ENCODE measurements around the gene OBI1.
"Not testable (repeated sequence)": the region's sequence is repeated elsewhere in the genome, so short reads cannot be mapped to it uniquely, and the experiment has no call there.

OBI1 gene

DNA sequence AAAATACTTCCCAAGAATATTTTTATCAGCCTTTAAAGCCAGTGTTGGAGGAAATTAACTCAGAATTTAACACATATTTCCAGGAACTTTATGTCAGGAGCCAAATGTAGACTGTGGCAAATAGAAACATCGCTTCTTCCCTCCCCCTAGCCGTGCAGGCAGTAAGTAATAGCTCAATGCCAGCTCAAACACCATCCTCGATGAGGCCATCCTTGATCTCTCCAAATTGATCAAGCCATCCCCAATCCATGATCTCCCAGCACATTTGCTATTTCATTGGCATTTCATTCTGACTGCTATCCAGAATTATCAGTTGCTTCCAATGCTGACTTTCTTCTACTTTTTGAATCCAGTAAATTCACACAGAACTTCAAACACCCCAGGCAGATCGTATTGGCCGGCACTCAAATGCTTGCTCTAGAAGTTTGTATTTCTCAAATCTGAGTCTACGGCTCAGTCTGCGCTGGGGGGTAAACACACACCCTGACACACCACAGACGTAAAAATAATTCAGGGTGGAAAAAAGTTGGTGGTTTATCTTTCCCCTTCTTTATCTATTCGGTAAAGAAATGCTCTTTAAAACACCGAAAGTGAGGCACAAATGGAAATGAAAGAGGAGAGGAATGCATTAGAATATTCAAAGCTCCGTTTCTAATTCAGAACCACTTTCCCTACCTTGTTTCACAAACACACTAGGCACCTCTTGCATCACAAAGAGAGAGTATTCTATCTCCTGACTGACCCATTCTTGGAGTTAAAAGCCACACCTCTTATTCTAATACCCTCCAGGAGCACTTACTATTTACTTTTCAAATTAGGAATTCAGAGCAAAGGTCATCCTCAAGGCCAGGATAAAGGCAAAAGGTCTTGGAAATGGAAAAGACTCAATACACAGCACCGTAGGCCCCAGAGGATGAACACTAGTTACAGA, 991 bp downstream of the OBI1 start:
- Mint-ChIP-seq H3K4me1 (peaks cover 45% of the 10 kb centered on the region), H3K9me3 (no peaks in the 10 kb centered on the region), H3K27ac (peak overlapping the region; percentile 63), H3K4me3 (peak overlapping the region; percentile 98), H3K36me3 (peaks cover 11% of the 10 kb centered on the region), H3K27me3 (no peaks in the 10 kb centered on the region)

DNA sequence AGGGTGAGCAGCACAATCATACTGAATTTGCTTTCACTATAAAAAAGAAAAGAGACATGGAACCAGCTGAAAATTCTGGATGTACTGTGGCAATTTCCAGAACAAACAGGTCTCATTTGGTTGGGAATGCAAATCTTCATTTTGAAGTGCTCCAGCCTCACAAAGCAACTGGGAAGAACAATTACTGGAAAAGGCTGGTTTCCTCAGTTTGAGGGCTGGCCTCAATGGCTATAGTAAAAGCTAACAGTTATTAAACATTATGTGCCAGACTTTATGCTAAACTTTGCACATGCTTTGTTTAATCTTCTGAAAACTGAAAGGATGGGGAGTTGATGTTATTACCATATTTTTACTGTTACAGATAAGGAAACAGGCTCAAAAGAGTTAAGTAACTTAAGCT, 3.0 kb downstream of the OBI1 start:
- H3K36me3 Mint-ChIP-seq, result peaks cover 13% of the 10 kb centered on the region
- H3K4me1 Mint-ChIP-seq, result peaks cover 45% of the 10 kb centered on the region
- H3K27me3 Mint-ChIP-seq, result no peaks in the 10 kb centered on the region
- peak overlapping the region; percentile 5 for H3K4me3 Mint-ChIP-seq
- no peaks in the 10 kb centered on the region for H3K9me3 Mint-ChIP-seq
- no peak overlapping the region for H3K27ac Mint-ChIP-seq

DNA sequence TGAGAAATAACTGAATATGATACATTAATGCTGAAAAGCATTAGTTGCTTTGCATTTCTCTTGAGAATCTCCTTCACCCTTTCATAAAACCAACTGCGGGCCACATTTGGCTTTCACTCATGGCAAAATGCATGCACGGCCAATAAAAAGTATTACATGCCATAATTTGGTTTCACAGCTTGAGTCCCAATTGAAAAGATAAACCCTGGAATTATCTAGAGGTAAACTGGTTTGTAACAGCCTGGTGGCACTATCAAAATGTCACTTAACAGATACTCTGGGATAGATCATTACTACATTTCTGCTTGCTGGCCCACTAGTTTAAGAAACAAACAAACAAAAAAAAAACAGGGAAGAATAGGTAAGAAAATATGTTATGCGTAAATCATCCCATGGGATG, 3.9 kb downstream of the OBI1 start:
- no peaks in the 10 kb centered on the region for H3K9me3 Mint-ChIP-seq
- H3K27ac Mint-ChIP-seq, result no peak overlapping the region
- H3K36me3 Mint-ChIP-seq, result peaks cover 13% of the 10 kb centered on the region
- no peaks in the 10 kb centered on the region for H3K27me3 Mint-ChIP-seq
- no peak overlapping the region for H3K4me3 Mint-ChIP-seq
- H3K4me1 Mint-ChIP-seq, result peaks cover 45% of the 10 kb centered on the region

DNA sequence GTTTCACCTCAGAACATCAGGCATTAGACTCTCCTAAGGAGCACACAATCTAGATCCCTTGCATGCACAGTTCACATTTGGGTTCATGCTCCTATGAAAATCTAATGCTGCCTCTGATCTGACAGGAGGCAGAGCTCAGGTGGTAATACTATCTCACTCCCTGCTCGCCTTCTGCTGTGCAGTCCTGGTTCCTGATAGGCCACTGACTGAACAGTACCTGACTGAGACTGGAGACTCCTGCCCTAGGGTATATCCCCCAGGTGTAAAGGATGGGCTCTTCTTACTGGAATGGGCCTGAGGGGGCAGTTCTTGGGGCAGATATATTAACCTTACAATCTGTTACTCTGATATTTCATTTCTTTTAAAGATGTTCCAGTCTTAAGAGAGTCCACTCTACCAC, 6.3 kb downstream of the OBI1 start:
- Mint-ChIP-seq H3K36me3 (peaks cover 13% of the 10 kb centered on the region), H3K27me3 (no peaks in the 10 kb centered on the region), H3K4me3 (no peak overlapping the region), H3K9me3 (no peaks in the 10 kb centered on the region), H3K27ac (no peak overlapping the region), H3K4me1 (peaks cover 28% of the 10 kb centered on the region)

DNA sequence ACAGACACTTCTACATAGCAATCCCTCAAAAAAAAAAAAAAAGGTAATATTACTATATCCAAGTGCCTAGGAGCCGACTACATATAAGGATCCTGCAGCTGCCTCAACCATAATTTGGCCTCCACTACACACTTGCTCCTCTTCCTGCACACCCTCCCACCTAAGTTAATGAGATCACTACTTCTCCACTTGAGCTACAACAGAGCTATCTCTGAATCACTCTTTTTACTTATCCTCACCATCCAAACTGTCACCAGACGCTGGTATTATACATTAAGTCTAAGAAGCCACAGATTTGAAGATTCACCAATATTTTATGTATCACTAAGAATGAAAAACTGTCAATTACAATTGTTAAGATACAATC, 8.3 kb downstream of the OBI1 start:
- H3K36me3 Mint-ChIP-seq, result peaks cover 10% of the 10 kb centered on the region
- no peak overlapping the region for H3K27ac Mint-ChIP-seq
- H3K27me3 Mint-ChIP-seq, result no peaks in the 10 kb centered on the region
- H3K4me3 Mint-ChIP-seq, result no peak overlapping the region
- H3K4me1 Mint-ChIP-seq, result peaks cover 30% of the 10 kb centered on the region
- H3K9me3 Mint-ChIP-seq, result no peaks in the 10 kb centered on the region

DNA sequence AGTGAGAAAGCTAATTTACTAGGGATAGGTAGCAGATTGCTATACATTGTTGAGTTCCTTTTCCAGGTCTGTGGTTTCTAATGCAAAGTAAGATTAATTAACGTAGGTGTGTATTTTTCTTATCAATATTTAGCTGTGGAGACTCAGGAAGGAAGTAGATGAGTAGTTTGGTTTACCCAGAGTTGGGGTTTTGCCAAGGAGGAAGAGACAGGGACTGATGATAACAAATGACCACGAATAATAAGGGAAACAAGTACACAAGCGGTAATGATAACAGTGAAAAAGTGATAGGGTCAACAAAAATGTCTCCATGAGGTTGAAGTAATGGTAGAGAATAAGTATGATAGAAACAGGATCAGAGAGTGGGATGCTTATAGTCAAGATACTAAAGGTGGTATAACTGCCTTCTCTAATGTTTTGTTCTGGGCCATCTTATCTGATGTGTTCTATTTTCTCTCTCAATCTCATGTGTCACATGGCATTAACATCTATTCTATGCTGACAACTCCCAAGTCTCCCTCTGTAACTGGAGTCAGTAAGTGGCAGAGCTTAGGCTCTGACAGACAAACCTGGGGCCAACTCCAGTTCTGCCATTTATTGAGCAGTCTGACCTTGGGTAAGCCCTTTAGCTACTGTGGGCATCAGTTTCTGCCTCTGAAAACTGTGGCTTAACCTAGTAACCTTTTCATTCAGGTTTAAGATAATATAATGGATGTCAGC, 8.8 kb downstream of the OBI1 start:
- H3K4me1 Mint-ChIP-seq, result peaks cover 25% of the 10 kb centered on the region
- no peaks in the 10 kb centered on the region for H3K9me3 Mint-ChIP-seq
- no peak overlapping the region for H3K4me3 Mint-ChIP-seq
- H3K27me3 Mint-ChIP-seq, result no peaks in the 10 kb centered on the region
- H3K27ac Mint-ChIP-seq, result no peak overlapping the region
- peaks cover 6% of the 10 kb centered on the region for H3K36me3 Mint-ChIP-seq

DNA sequence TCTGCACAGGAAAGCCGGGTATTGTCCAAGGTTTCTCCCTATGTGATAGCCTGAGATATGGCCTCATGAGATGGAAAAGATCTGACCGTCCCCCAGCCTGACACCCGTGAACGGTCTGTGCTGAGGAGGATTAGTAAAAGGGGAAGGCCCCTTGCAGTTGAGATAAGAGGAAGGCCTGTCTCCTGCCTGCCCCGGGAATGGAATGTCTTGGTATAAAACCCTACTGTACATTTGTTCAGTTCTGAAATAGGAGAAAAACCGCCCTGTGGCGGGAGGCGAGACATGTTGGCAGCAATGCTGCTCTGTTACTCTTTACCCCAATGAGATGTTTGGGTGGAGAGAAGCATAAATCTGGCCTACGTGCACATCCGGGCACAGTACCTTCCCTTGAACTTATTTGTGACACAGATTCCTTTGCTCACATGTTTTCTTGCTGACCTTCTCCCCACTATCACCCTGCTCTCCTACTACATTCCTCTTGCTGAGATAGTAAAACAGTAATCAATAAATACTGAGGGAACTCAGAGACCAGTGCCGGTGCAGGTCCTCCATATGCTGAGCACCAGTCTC, 11.8 kb downstream of the OBI1 start:
- peaks cover 19% of the 10 kb centered on the region for H3K4me1 Mint-ChIP-seq
- H3K36me3 Mint-ChIP-seq, H3K27ac Mint-ChIP-seq, H3K9me3 Mint-ChIP-seq, H3K27me3 Mint-ChIP-seq, H3K4me3 Mint-ChIP-seq: not testable (repeated sequence)

DNA sequence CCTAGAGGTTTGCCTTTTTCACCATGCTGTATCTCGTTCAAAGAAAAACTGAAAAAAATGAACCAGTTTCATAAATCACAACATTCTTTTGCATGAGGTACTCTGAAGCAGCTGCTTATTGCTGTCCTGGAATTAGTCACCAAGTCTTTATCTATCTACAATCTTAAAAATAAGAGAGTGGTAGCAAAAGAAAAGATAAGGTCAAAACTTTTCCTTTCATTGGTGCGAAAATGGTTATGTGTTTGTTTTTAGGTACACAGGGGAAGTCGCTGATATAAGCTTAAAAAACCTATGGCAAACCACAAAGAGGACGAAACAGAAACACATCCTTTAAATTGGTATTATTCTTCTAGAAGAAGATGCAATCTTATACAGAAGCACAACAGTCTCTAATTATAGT, 20.7 kb downstream of the OBI1 start:
- peaks cover 51% of the 10 kb centered on the region for H3K36me3 Mint-ChIP-seq
- no peaks in the 10 kb centered on the region for H3K9me3 Mint-ChIP-seq
- H3K4me1 Mint-ChIP-seq, result peaks cover 4% of the 10 kb centered on the region
- H3K27me3 Mint-ChIP-seq, result no peaks in the 10 kb centered on the region
- H3K4me3 Mint-ChIP-seq, result no peak overlapping the region
- H3K27ac Mint-ChIP-seq, result no peak overlapping the region

DNA sequence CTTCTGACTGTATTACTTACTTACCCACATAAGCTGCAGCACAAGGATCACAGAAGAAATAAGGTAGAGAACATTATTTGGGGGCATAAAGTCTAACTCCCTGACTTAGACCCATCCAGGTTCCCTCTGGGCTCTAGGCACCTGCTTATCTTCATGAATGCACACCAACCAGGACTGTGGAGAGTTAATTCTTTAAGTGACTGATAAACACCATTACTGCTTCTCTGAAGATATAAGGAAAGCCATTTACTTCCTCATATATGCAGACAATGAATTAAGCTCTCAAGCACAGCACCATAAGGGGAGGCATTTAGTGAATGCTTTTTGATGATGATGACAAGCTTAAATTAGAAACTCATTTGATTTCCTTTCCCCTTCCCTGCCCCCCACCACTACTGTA, 22.5 kb downstream of the OBI1 start:
- H3K4me1 Mint-ChIP-seq, result peaks cover 4% of the 10 kb centered on the region
- no peaks in the 10 kb centered on the region for H3K9me3 Mint-ChIP-seq
- H3K27ac Mint-ChIP-seq, result no peak overlapping the region
- no peaks in the 10 kb centered on the region for H3K27me3 Mint-ChIP-seq
- no peak overlapping the region for H3K4me3 Mint-ChIP-seq
- H3K36me3 Mint-ChIP-seq, result peaks cover 57% of the 10 kb centered on the region

DNA sequence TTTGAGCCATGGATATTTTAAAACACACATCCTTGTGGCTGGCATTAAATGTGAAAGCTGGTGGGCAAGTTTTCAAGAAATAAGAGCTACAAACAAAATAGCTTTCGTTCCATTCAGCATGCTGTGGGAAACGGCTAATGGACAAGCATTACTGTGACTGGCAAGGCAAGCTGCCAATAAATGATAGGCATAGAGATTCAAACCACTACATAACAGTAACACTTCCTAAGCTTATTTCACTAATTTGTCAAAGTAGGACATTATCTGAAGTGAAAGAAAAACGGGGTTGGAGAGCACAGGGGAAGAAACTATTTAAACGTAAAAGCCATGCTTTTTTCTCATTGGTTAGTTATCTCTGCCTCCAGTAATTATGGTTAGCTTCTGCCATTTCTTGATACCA, 26.0 kb downstream of the OBI1 start:
- Mint-ChIP-seq H3K27ac (no peak overlapping the region), H3K27me3 (no peaks in the 10 kb centered on the region), H3K4me1 (peaks cover 4% of the 10 kb centered on the region), H3K9me3 (no peaks in the 10 kb centered on the region), H3K4me3 (no peak overlapping the region), H3K36me3 (peaks cover 63% of the 10 kb centered on the region)

DNA sequence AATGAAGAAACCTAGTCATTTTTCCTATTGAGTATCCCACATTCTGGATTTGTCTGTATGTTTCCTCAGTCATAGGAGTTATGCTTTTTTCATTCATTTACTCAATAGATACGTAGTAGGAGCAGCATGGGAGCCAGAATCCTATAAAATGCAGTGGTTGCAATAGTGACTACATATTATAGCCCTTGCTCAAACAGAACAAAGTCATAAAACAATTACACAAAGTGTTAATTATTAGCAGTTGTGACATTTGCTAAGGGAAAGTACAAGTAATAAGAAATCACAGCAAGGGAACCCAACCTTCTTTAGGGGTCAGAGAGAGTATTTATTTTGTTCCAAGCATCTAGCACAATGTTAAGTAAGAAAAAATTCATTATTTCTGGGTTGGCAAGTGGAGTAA, 27.9 kb downstream of the OBI1 start:
- H3K27ac Mint-ChIP-seq, result no peak overlapping the region
- H3K4me3 Mint-ChIP-seq, result no peak overlapping the region
- H3K4me1 Mint-ChIP-seq, result peaks cover 3% of the 10 kb centered on the region
- H3K36me3 Mint-ChIP-seq, result peaks cover 63% of the 10 kb centered on the region
- H3K9me3 Mint-ChIP-seq, result no peaks in the 10 kb centered on the region
- H3K27me3 Mint-ChIP-seq, result no peaks in the 10 kb centered on the region

DNA sequence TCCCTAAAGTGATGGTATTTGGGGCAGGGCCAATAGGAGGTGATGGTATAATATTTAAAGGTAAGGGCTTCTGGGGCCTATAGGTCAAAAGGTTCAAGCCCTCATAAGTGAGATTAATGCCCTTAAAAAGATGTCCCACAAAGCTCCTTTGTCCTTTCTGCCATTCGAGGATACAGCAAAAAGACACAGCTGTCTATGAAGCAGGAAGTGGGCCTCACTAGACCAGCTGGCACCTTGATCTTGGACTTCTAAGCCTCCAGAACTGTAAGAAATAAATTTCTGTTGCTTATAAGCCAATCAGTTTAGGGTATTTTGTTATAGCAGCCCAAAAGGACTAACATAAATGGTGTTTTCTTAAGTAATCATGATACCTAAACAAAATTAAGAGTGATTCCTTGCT, 28.4 kb downstream of the OBI1 start:
- Mint-ChIP-seq H3K27ac (no peak overlapping the region), H3K27me3 (no peaks in the 10 kb centered on the region), H3K4me3 (no peak overlapping the region), H3K9me3 (no peaks in the 10 kb centered on the region), H3K36me3 (peaks cover 65% of the 10 kb centered on the region), H3K4me1 (peaks cover 7% of the 10 kb centered on the region)

DNA sequence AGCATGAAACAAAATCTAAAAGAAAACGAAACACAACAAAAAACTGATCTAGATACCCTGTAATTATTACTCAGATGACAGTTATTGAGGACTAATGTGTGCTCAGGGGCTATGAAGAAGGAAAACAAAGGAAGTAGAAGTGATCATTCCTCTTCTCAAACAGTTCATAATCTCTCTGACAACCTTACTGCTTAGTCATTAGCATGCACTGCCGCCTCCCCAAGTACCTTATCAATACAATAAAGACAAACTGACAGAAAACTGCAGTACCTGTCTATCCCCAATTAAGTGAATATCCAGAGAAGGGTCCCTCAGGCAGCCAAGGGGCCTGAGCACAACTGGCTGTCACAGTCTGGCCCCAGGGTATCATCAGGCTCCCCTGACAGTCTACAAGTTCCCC, 33.6 kb downstream of the OBI1 start:
- Mint-ChIP-seq H3K27me3 (no peaks in the 10 kb centered on the region), H3K9me3 (no peaks in the 10 kb centered on the region), H3K4me1 (peaks cover 9% of the 10 kb centered on the region), H3K4me3 (no peak overlapping the region), H3K36me3 (peaks cover 54% of the 10 kb centered on the region), H3K27ac (no peak overlapping the region)

DNA sequence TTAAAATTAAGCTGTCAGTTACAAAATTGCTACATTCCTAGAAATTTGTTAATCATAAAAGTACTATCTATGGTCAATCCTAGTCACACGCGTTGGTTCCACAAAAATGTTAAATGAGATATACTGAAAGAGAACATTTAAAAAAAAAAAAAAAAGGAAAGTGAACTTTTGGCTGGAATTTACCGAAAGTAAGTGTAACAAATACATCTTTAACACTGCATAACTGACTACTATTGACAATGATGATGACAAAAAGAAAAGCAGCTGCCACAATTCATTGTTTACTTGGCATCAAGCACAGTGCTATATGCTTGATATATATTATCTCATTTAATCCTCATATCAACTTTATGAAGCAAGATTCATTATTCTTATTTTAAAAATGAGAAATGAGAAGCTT, 35.8 kb downstream of the OBI1 start:
- Mint-ChIP-seq H3K27ac (no peak overlapping the region), H3K4me1 (peaks cover 9% of the 10 kb centered on the region), H3K27me3 (no peaks in the 10 kb centered on the region), H3K9me3 (no peaks in the 10 kb centered on the region), H3K36me3 (peaks cover 48% of the 10 kb centered on the region), H3K4me3 (no peak overlapping the region)

DNA sequence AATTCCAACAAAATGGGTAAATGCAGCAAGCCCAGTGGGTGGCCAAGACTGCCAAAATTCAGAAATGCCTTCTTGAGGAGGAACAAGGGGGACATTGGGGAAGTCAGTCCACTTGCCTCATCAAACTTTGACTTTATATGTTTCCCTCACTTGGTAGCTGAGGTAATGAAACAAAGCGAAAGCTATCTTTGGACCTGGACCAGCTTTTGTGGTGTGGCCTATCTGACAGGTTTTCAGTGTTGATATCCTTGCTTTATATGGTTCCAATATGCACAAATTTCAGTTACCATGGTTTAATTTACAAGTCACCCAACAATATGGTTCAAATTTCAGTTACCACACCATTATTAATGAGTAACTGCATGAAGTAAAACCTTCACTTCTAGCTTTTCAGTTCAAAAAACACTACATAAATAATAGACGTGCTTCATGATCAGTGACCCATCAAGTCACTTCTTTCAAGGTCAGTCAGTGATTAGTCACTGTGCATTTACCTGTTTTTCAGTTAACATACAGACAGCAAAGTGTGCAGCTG, 38.0 kb downstream of the OBI1 start:
- H3K4me1 Mint-ChIP-seq, result peaks cover 6% of the 10 kb centered on the region
- no peak overlapping the region for H3K4me3 Mint-ChIP-seq
- no peaks in the 10 kb centered on the region for H3K9me3 Mint-ChIP-seq
- H3K36me3 Mint-ChIP-seq, result peaks cover 52% of the 10 kb centered on the region
- no peaks in the 10 kb centered on the region for H3K27me3 Mint-ChIP-seq
- no peak overlapping the region for H3K27ac Mint-ChIP-seq

DNA sequence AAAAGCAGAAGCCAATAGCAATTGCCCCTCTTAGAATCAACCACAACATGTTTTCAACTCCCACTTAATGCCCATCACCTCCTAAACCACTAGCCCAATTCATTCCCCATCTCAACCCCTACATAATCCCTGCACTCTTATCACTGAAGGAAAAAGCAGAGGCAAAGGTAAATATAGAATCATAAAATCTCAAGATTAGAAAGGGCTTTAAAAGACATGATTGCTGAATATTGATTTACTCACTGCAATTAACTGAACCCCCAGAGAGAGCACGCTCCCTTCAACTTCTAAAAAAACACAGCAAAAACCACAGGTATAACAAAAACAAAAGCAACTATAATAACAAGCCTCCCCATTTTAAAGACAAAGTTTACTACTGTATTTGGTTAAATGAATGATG, 40.5 kb downstream of the OBI1 start:
- no peak overlapping the region for H3K4me3 Mint-ChIP-seq
- peaks cover 53% of the 10 kb centered on the region for H3K36me3 Mint-ChIP-seq
- no peaks in the 10 kb centered on the region for H3K4me1 Mint-ChIP-seq
- H3K27me3 Mint-ChIP-seq, result no peaks in the 10 kb centered on the region
- H3K27ac Mint-ChIP-seq, result no peak overlapping the region
- H3K9me3 Mint-ChIP-seq, result peaks cover 4% of the 10 kb centered on the region

Data from activated naive CD4-positive, alpha-beta T cell treated with anti-CD3 and anti-CD28 coated beads, Interleukin-2, amount 50 U/mL, for 24 hours (primary cell).